GM18517 (cell line): ENCODE data around the gene OR51E2.
"Not testable (repeated sequence)": the region's sequence is repeated elsewhere in the genome, so short reads cannot be mapped to it uniquely, and the experiment has no call there.

Experiments used
- ATAC-seq: cut with Tn5 transposase; IDR thresholded peaks from one replicate; pipeline ENCODE4 v1.9.1; 2021; ENCODE audit warnings: mild to moderate bottlenecking, moderate library complexity; ENCODE audit not compliant: unreplicated experiment

OR51E2 gene

GRCh38 chr11:4697585-4697984, at the start of gene OR51E2:
OR51E2 (minus strand) TSS chr11:4697853; CDS start chr11:4682711, 15,142 bp downstream.
- ATAC-seq: no peak

- no peak for ATAC-seq
These were observed 43.1 kb upstream of the OR51E2 start for GRCh38 chr11:4740735-4741134.

- ATAC-seq: no peak
These were observed 29.5 kb upstream of the OR51E2 start for GRCh38 chr11:4727171-4727570.

- ATAC-seq: not testable (repeated sequence)
These were observed 25.2 kb upstream of the OR51E2 start for GRCh38 chr11:4722616-4723534.

- ATAC-seq: no peak
These were observed 16.6 kb upstream of the OR51E2 start for GRCh38 chr11:4714300-4714699.

- ATAC-seq: no peak
These were observed 15.6 kb upstream of the OR51E2 start for GRCh38 chr11:4713241-4713640.

- ATAC-seq: no peak
These were observed 7.2 kb upstream of the OR51E2 start for GRCh38 chr11:4704790-4705334.

- peak; percentile 78 for ATAC-seq
These were observed 6.6 kb upstream of the OR51E2 start, which contains the start of gene MMP26 for GRCh38 chr11:4704054-4704789. MMP26 (plus strand) TSS chr11:4704784.

GRCh38 chr11:4700436-4700820, 2.8 kb upstream of the OR51E2 start:
- ATAC-seq: no peak

- peak; percentile 88 for ATAC-seq
These were observed 2.2 kb upstream of the OR51E2 start for GRCh38 chr11:4699697-4700435.

- ATAC-seq: no peak
These were observed 2.2 kb downstream of the OR51E2 start for GRCh38 chr11:4695442-4695841.

GRCh38 chr11:4684631-4685285, 12.9 kb downstream of the OR51E2 start:
- ATAC-seq: no peak

- no peak for ATAC-seq
These were observed 14.8 kb downstream of the OR51E2 start for GRCh38 chr11:4682623-4683419.

GRCh38 chr11:4680341-4680740, 17.3 kb downstream of the OR51E2 start:
- ATAC-seq: no peak

- no peak for ATAC-seq
These were observed 19.7 kb downstream of the OR51E2 start for GRCh38 chr11:4677948-4678347.

- no peak for ATAC-seq
These were observed 23.9 kb downstream of the OR51E2 start for GRCh38 chr11:4673781-4674180.

GRCh38 chr11:4672470-4672869, 25.2 kb downstream of the OR51E2 start:
- no peak for ATAC-seq

- ATAC-seq: no peak
These were observed 25.9 kb downstream of the OR51E2 start for GRCh38 chr11:4671741-4672140.

GRCh38 chr11:4665424-4665823, 32.2 kb downstream of the OR51E2 start:
- no peak for ATAC-seq

- no peak for ATAC-seq
These were observed 32.9 kb downstream of the OR51E2 start for GRCh38 chr11:4664786-4665185.
